RWPE2 (cell line): ENCODE measurements around the gene NTN5.

Source experiments
- ATAC-seq: fragments of 200-7000 bp; cut with Tn5 transposase; 3 replicates; pipeline ENCODE4 v1.9.1; 2021; ENCODE audit warnings: low read depth
- DNase-seq: peaks from one replicate; pipeline ENCODE4 v3.0.0-alpha.2; 2020; ENCODE audit warnings: low spot score
- H3K27ac ChIP-seq: fragments of 450-650 bp; 2 replicates; pipeline ENCODE4 v1.5.1; 2017; ENCODE audit warnings: mild to moderate bottlenecking; ENCODE audit not compliant: poor library complexity, severe bottlenecking
- H3K27me3 ChIP-seq: fragments of 250-450 bp; sonication (Bioruptor Pico); 2 replicates; pipeline ENCODE4 v1.5.1; 2021; ENCODE audit warnings: mild to moderate bottlenecking, moderate library complexity; ENCODE audit not compliant: insufficient read depth, poor library complexity, severe bottlenecking
- H3K36me3 ChIP-seq: fragments of 250-450 bp; sonication (Bioruptor Pico); 2 replicates; pipeline ENCODE4 v1.5.1; 2020; ENCODE audit warnings: low read depth, mild to moderate bottlenecking, moderate library complexity
- H3K4me1 ChIP-seq: fragments of 250-450 bp; sonication (Bioruptor Pico); 2 replicates; pipeline ENCODE4 v1.5.1; 2021; ENCODE audit warnings: mild to moderate bottlenecking, moderate library complexity; ENCODE audit not compliant: insufficient read depth, poor library complexity, severe bottlenecking
- H3K4me3 ChIP-seq: fragments of 250-450 bp; sonication (Bioruptor Pico); 2 replicates; pipeline ENCODE4 v1.5.1; 2021; ENCODE audit warnings: mild to moderate bottlenecking, moderate library complexity; ENCODE audit not compliant: severe bottlenecking
- H3K9me3 ChIP-seq: fragments of 250-450 bp; sonication (Bioruptor Pico); 2 replicates; pipeline ENCODE4 v1.5.1; 2021; ENCODE audit warnings: mild to moderate bottlenecking, moderate library complexity; ENCODE audit not compliant: severe bottlenecking
- CTCF ChIP-seq: fragments of 450-650 bp; IDR thresholded peaks from one replicate; pipeline ENCODE4 v1.5.1; 2017; ENCODE audit warnings: mild to moderate bottlenecking, moderate library complexity; ENCODE audit not compliant: poor library complexity, severe bottlenecking

NTN5 gene

GRCh38 chr19:48630296-48631063 is 42.3 kb downstream of the NTN5 start:
- ATAC-seq (no peak), DNase-seq (no peak)
- Histone ChIP-seq H3K27me3 (no peaks in the 10 kb centered on the region), H3K4me1 (peaks cover 29% of the 10 kb centered on the region), H3K9me3 (no peaks in the 10 kb centered on the region), H3K36me3 (peaks cover 17% of the 10 kb centered on the region), H3K4me3 (no peak overlapping the region), H3K27ac (no peak overlapping the region)
- no peak for TF ChIP-seq CTCF

GRCh38 chr19:48629599-48630295 is 43.1 kb downstream of the NTN5 start:
- Histone ChIP-seq H3K36me3 (peaks cover 17% of the 10 kb centered on the region), H3K27me3 (no peaks in the 10 kb centered on the region), H3K27ac (no peak overlapping the region), H3K9me3 (no peaks in the 10 kb centered on the region), H3K4me3 (no peak overlapping the region), H3K4me1 (peaks cover 23% of the 10 kb centered on the region)
- no peak for DNase-seq
- no peak for ATAC-seq
- TF ChIP-seq CTCF: no peak

GRCh38 chr19:48629297-48629598 is 43.6 kb downstream of the NTN5 start:
- Histone ChIP-seq H3K9me3 (no peaks in the 10 kb centered on the region), H3K27ac (no peak overlapping the region), H3K27me3 (no peaks in the 10 kb centered on the region), H3K4me1 (peaks cover 21% of the 10 kb centered on the region), H3K36me3 (peaks cover 17% of the 10 kb centered on the region), H3K4me3 (no peak overlapping the region)
- no peak for ATAC-seq
- TF ChIP-seq CTCF: no peak
- DNase-seq: no peak

GRCh38 chr19:48628486-48629296 is 44.1 kb downstream of the NTN5 start:
- H3K27ac ChIP-seq: no peak overlapping the region
- ATAC-seq (no peak), DNase-seq (no peak)
- H3K4me3 ChIP-seq: no peak overlapping the region
- no peaks in the 10 kb centered on the region for H3K27me3 ChIP-seq
- H3K9me3 ChIP-seq: no peaks in the 10 kb centered on the region
- peaks cover 17% of the 10 kb centered on the region for H3K4me1 ChIP-seq
- TF ChIP-seq CTCF: no peak
- peaks cover 17% of the 10 kb centered on the region for H3K36me3 ChIP-seq
